Calu3 (cell line): Measurements from ENCODE around the gene PDLIM3. TPM values are rescaled to one million over a fixed set of nuclear protein-coding genes. Genes with fewer than 3 reads are reported as not detected.

Experiments
- BruUV-seq: library from RNA; stranded (reverse); fragments of 400-500 nt; replicated peaks from 2 replicates; lab custom pipeline; 2021; lab: Mats Ljungman, UMichigan
- CTCF ChIA-PET: fragments of 300-600 bp; sonication (Branson Sonifier 250); formaldehyde crosslinking; loops from one replicate; lab custom pipeline; 2022; ENCODE audit warnings: antibody characterized with exemption; lab: Charles Lee
- DNase-seq: peaks from one replicate; pipeline ENCODE4 v3.0.0; 2022
- H3K27ac Mint-ChIP-seq: one replicate; pipeline ENCODE4 v1.8.0; 2022; ENCODE audit warnings: mixed read lengths; ENCODE audit not compliant: unreplicated experiment
- H3K27me3 Mint-ChIP-seq: one replicate; pipeline ENCODE4 v1.8.0; 2022; ENCODE audit warnings: mixed read lengths; ENCODE audit not compliant: unreplicated experiment
- H3K36me3 Mint-ChIP-seq: one replicate; pipeline ENCODE4 v1.8.0; 2022; ENCODE audit warnings: mild to moderate bottlenecking, moderate library complexity, mixed read lengths; ENCODE audit not compliant: insufficient read depth, unreplicated experiment
- H3K4me1 Mint-ChIP-seq: one replicate; pipeline ENCODE4 v1.8.0; 2022; ENCODE audit warnings: mild to moderate bottlenecking, low read depth, mixed read lengths; ENCODE audit not compliant: unreplicated experiment
- H3K4me3 Mint-ChIP-seq: one replicate; pipeline ENCODE4 v1.8.0; 2022; ENCODE audit warnings: mild to moderate bottlenecking, low read depth, moderate library complexity, mixed read lengths; ENCODE audit not compliant: unreplicated experiment
- H3K9me3 Mint-ChIP-seq: one replicate; pipeline ENCODE4 v1.8.0; 2022; ENCODE audit warnings: low read depth, mixed read lengths; ENCODE audit not compliant: unreplicated experiment
- intact Hi-C: fragments of 100-400 bp; cut with micrococcal nuclease; formaldehyde crosslinking; loops from one replicate; pipeline ENCODE4 v1.10.0; 2022; ENCODE audit not compliant: unreplicated experiment
- total RNA-seq: library from RNA; stranded (reverse); gene quantifications from 2 replicates; pipeline ENCODE4 v1.2.3, GENCODE V29; 2022
- TF ChIP-seq, protein P1 (sequence below): fragments of 200-600 bp; IDR thresholded peaks from one replicate; pipeline ENCODE4 v1.8.0; 2022; ENCODE audit warnings: antibody characterized with exemption; ENCODE audit not compliant: unreplicated experiment

Gene PDLIM3
- total RNA-seq, 1 experiment from 2014 or later: 0.50 TPM

- peaks cover 12% of the 10 kb centered on the region for H3K36me3 Mint-ChIP-seq
- peaks cover 46% of the 10 kb centered on the region for H3K27me3 Mint-ChIP-seq
- H3K4me3 Mint-ChIP-seq: no peak overlapping the region
- no peaks in the 10 kb centered on the region for H3K9me3 Mint-ChIP-seq
- intact Hi-C loops: no loop called here
- H3K27ac Mint-ChIP-seq: no peak overlapping the region
- no peaks in the 10 kb centered on the region for H3K4me1 Mint-ChIP-seq
- CTCF ChIA-PET: no interaction called here
- no TSS peak for BruUV-seq
- DNase-seq: no peak
- TF ChIP-seq, protein P1, sequence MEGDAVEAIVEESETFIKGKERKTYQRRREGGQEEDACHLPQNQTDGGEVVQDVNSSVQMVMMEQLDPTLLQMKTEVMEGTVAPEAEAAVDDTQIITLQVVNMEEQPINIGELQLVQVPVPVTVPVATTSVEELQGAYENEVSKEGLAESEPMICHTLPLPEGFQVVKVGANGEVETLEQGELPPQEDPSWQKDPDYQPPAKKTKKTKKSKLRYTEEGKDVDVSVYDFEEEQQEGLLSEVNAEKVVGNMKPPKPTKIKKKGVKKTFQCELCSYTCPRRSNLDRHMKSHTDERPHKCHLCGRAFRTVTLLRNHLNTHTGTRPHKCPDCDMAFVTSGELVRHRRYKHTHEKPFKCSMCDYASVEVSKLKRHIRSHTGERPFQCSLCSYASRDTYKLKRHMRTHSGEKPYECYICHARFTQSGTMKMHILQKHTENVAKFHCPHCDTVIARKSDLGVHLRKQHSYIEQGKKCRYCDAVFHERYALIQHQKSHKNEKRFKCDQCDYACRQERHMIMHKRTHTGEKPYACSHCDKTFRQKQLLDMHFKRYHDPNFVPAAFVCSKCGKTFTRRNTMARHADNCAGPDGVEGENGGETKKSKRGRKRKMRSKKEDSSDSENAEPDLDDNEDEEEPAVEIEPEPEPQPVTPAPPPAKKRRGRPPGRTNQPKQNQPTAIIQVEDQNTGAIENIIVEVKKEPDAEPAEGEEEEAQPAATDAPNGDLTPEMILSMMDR: no peak
Observed at GRCh38 chr4:185469580-185470154, 65.6 kb downstream of the PDLIM3 start.

GRCh38 chr4:185468999-185469398 lies 66.3 kb downstream of the PDLIM3 start:
- Mint-ChIP-seq H3K9me3 (no peaks in the 10 kb centered on the region), H3K36me3 (peaks cover 12% of the 10 kb centered on the region), H3K4me1 (no peaks in the 10 kb centered on the region), H3K27ac (no peak overlapping the region), H3K27me3 (peaks cover 46% of the 10 kb centered on the region), H3K4me3 (no peak overlapping the region)
- no TSS peak for BruUV-seq
- TF ChIP-seq, protein P1: no peak
- DNase-seq: no peak
- intact Hi-C loops: no loop called here
- CTCF ChIA-PET: no interaction called here

DNA sequence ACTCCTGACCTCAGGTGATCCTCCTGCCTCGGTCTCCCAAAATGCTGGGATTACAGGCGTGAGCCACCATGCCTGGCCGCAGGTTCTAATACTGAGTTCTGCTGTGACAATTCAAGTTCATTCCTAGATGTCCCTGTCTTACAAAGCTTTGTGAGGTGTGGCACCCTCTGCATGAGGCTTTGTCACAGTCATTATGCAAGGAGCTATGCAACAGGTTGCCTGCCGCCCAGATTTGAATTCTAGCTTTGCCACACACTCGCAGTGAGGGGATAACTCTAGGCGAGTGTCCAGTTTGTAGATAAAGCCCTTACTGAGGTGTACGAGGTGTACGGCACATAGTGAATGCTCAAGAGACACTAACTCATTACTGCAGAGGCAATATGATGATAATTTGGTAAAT lies 67.3 kb downstream of the PDLIM3 start:
- BruUV-seq: no TSS peak
- no peak overlapping the region for H3K4me3 Mint-ChIP-seq
- TF ChIP-seq, protein P1: no peak

GRCh38 chr4:185467101-185467500 lies 68.2 kb downstream of the PDLIM3 start:
- TF ChIP-seq, protein P1: no peak
- no peak overlapping the region for H3K27ac Mint-ChIP-seq
- intact Hi-C loops: no loop called here
- no peaks in the 10 kb centered on the region for H3K9me3 Mint-ChIP-seq
- H3K4me1 Mint-ChIP-seq: no peaks in the 10 kb centered on the region
- peaks cover 12% of the 10 kb centered on the region for H3K36me3 Mint-ChIP-seq
- no TSS peak for BruUV-seq
- no peak for DNase-seq
- CTCF ChIA-PET: no interaction called here
- H3K27me3 Mint-ChIP-seq: peaks cover 46% of the 10 kb centered on the region
- H3K4me3 Mint-ChIP-seq: no peak overlapping the region

More for the DNA sequence above, 67.3 kb downstream of the PDLIM3 start:
- Mint-ChIP-seq H3K9me3 (no peaks in the 10 kb centered on the region), H3K4me1 (no peaks in the 10 kb centered on the region), H3K36me3 (peaks cover 12% of the 10 kb centered on the region), H3K27me3 (peaks cover 46% of the 10 kb centered on the region), H3K27ac (no peak overlapping the region)
- no peak for DNase-seq
- intact Hi-C loops: no loop called here
- CTCF ChIA-PET: no interaction called here
